Fibroblast of skin of right quadriceps (primary cell): ENCODE measurements around the gene KRT3.

Experiments used
- DNase-seq: peaks from one replicate; pipeline ENCODE4 v3.0.0-alpha.2; 2013

KRT3 gene

DNA sequence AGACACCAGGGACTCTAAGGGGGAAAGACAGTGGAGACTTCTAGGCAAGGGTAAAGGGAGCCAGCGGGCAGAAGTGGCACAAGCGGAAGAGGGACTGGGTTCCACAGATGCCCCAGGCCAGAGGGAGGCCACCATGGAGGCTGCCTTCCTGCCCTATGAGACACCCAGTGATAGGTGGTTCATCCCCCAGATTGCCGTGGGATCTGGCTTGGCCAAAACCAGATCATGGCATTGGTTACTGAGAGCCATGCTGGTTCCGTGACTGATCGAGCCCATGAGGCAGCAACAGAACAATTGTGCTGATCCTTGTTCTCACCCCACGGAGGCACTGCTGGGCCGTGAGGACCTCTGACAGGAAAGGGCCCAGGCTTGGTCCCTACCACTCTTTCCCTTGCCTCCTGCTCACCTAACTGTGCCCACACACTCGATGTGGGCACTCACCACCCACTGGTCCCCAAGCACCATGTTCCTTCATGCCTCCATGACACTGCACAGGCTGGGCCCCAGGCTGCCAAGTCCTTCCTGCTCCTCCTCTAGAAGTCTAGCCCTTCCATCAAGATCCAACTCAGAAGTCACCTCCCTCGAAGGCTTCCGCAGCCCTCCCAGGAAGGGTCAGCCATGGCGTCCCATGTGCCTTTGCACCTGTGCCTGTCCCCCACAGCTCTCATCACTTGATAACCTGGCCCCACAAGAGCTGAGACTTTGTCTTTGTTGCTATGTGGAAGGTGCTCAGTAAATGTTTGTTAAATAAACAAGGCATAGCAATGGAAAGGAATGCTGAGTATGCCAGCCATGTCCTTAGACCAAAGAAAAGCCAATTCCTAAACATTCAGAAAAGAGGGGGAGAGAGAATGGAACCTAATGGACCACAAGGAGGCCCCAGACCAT, 30.9 kb upstream of the KRT3 start:
- no peak for DNase-seq

- DNase-seq, result no peak
Measured at GRCh38 chr12:52825961-52826360, 30.0 kb upstream of the KRT3 start.

DNA sequence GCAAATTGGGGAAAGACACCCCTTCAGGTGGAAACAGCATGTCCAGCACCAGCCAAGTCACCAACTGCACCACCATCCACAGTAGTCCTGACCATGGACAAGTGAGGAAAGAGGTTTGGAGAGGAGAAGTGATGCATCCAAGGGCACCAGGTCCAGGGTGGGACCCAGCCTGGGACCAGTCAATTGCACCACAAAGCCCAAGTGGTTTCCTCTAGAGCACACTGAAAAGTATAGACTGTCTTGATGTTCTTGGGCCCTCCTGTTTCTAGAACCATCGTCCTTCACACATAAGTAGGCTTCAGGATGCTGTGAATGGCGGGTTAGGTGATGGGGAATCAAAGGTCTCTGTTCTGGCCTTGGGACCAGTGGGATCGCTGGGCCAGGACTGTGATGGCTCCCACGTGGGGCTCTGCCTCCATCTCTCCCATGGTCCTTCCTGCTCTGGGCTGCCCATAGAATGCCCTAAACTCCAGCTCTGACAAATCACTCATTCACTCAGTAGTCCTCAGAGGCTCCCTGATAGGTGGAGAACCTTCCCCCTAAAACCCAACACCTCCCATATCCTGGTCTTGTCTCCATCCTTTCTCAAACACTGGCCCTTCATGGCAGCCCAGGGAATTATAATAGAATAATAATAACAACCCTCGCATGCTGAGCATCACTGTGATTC, 29.0 kb upstream of the KRT3 start:
- no peak for DNase-seq

- DNase-seq, result no peak
Measured at GRCh38 chr12:52823761-52824450, 28.0 kb upstream of the KRT3 start.

DNA sequence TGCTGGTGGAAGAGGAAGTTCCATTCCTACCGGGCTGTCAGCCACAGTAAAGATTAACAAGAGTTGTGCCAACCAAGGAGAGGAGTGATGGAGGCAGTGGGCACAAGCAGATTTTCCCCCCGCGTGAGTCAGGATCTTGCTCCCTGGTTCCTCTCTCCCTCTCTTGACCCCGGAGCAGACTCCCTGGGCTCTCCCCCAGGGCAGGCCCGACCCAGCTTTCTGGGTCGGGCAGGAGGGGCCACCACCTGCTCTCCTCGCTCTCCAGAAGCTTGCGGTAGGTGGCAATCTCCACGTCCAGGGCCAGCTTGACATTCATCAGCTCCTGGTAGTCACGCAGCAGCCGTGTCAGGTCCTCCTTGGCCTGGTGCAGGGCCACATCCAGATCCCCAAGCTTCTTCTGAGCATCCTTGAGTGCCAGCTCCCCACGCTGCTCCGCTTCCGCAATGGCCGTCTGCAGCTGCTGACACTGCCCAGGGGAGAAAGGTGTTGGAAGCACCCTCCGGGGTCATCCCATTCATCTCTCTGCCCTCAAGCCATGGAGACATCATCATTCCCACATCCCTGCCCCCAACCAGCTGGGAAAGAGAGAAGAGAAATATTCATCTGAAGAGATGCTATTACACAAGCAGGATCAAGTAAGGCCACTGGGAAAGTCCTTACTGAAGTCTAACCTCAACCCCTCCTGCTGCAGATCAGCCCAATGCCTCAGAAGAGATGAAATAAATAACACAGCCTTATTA, 27.0 kb upstream of the KRT3 start:
- DNase-seq, result no peak

DNA sequence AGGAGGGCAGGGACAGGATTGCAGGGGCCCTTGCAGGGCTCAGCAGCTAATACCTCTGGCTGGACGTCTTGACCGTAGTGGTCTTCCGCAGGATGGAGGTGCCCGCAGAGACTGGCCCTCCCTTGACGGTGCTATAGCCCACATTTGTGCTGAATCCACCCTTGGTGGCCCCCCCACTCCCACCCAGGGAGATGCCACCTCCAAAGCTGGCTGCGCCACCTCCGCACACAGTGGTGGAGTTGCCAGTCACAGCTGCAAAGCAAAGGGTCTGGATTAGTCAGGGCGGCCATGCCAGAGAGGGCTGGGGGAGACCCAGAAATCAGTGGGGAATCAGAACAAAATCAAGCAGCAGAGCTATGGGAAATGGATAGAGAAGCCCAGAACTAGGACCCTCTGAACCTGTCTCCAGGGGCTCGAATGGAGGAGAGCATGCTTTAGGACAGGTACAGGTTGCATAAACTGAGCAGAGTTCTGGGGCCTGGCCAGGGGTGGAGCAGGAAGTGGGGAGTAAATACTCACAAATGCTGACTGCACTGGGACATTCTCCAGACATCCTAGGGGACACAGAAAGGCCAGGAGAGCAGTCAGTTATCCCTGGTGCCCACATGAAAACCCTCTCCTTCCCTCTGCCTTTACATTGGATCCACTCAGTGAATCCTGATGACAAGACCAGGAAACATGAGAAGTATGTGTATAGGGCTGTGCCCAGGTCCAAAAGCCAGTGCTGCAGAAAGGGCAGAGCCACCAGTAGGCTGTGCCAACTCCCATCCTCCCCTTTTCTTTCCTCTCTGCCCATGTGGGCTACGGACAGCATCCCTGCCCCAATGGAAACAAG, 26.1 kb upstream of the KRT3 start:
- DNase-seq, result no peak

DNA sequence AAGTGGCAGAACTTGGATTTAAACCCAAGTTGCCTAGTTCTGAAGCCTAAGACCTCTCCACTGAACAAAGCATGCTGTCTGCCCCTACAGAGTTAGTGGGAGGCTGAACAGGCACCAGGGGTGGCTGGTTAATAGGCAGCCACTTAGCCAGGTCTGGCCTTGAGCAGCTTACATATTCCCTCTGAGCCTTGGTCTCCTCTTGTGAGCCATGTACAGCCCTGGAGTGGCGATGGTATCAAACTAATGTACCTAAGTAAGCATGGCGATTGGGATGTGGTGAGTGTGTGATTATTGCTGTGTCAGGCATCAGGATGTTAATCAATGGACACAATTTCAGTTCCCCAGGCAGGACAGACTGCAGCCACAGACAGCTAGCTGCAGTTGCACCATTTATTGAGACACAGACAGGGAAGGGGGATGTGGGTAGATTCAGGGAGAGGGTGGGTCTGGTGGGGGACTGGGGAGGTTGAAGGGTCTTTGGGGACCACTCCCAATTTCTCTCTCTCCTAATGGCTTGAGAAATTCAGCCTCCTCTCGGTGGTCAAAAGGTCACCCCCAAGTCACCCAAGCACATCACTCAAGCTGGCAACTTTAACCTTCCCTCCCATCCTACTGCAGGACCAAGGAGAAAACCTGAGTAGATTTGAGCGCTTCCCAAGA, 25.3 kb upstream of the KRT3 start:
- no peak for DNase-seq

- no peak for DNase-seq
Measured at GRCh38 chr12:52820521-52820920, 24.6 kb upstream of the KRT3 start.

GRCh38 chr12:52819731-52820510, 24.0 kb upstream of the KRT3 start:
- no peak for DNase-seq

DNA sequence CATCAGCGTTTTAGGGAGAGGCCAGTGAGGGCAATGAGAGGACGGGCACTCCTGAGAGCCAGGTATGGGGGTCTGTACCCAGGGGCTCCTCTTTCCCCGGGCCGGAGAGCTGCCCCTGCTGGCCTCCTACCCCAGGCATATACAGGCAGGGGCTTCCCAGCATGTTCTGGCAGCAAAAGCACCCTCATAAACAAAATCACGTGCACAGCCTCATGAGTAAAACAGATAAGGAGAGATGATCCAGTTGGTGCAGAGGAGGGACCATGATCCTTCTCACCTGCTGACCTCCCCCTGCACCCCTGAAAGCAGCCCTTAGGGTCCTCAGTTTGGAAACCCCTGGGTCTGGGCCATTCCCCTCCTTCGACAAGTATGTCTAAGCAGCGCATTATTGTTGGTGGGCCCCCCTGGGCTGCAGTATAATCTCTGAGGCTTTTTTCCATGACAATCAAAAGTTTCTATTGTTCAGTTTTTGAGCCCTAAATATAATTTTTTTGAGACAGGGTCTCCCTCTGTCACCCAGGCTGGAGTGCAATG, 23.0 kb upstream of the KRT3 start:
- no peak for DNase-seq

DNA sequence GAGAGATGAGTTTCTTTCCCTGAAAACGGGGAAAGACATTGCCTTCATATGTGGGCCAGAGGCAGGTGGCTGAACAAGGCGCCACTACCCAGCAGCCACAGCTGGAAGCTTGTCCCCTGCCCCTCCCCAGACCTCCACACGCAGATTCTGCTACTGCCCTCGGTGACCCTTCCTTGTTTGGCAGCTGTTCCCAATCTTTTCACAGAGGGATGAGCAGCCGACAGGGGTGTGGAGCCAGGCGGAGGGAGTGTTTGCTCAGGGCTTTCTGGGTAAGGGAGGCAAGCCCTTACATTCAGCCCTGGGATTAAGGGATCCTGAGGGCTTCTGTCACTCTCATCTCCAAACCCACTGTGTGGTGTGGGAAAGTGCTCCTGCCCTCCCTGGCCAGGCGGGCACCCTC, 22.5 kb upstream of the KRT3 start:
- DNase-seq, result no peak

DNA sequence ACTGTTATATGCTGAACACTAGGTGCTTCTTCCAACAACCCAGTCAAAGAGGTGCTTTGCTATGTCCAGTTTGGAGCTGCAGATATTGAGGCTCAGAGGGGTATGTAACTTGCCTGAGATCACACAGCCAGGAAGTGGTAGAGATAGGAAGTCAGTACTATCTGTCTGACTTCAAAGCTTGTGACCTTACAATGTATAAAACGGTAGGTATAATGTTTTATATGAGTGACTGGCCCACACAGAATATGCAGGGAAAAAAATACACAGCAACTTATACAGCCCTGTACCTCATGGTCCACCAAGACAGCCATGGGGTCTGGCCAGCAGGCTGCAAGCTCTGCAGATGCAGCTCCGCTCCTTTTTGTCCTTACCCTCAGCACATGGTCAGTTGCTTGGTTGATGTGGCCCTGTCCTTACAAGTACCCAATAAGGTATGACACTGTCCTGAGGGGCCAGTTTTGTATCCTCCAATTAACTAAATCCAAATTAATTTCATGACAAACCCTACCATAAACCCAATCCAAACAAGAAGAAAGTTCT, 21.9 kb upstream of the KRT3 start:
- no peak for DNase-seq

GRCh38 chr12:52817003-52817698, 21.2 kb upstream of the KRT3 start:
- DNase-seq, result no peak

GRCh38 chr12:52815676-52816588, 20.0 kb upstream of the KRT3 start:
- no peak for DNase-seq

DNA sequence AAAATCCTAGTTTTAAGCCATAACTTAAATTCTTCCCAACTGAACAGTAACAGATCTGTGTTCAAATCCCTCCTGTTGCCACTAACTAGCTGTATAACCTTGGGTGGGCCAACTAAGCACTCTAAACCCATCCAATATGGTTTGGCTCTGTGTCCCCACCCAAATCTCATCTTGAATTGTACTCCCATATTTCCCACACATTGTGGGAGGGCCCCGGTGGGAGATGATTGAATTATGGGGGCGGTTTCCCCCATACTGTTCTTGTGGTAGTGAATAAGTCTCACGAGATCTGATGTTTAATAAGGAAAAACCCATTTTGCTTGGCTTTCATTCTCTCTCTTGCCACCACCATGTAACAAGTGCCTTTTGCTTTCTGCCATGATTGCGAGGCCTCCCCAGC, 19.2 kb upstream of the KRT3 start:
- no peak for DNase-seq

DNA sequence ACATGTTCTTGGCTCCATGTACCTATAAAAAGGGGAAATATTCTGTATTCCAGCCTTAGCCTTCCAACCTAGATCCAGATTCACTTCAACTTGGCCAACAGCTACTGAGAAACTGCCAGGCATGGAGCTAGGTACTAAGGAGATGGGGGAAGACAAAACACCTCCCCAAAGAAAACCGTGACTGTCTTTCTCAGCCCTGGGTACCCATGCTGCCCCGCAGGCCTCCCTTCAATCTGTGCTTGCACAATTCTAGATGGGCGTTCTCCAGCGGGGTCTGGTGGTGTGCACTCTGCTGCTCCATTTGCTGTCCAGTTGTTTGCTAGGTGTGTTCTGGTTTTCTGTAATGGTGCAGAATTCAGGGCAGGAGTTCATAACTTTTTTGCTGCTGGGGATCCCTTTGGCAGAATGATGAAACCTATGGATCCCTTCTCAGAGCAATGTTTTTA, 18.8 kb upstream of the KRT3 start:
- no peak for DNase-seq

DNA sequence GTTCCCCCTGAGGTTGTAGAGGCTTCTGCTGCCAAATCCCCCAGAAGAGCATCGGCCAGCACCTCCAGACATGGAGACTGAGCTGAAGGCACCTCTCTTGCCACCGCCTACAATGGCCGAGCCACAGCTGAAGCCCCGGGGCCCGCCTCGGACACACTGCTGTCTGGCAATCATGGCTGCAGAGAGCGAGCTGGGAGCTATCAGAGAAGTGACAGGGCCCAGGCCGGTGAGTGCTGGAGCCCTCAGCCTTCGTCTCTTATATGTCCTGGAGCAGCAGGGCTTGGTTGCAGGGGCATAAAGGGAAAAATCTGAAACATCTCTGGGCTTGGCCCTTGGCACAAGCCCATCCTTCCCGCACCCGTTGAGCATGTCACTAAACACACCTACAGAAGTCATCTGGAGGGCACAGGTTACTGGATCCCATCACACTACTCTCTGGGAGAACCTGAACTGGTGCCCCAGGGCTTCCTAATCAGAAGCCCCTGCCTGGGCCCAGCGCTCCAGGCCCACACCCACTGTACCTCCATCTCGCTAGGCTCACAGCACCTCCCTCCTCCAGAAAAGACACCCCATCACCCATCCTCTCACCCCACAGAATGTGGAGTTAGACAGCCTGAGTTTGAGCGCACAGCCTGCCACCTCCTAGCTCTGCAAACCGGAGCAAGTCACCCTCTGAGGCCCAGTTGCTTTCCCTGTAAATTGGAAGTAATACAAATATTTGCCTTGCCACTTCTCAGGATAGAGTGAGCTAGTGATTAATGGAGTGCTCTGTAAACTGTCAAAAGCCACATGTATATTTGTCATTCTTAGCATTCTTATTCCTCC, 18.2 kb upstream of the KRT3 start, which contains the start of gene KRT4:
TSS of gene KRT4 (minus strand) at position 232 of the 825 bp plus-strand sequence. CDS start at position 174, 58 bp downstream.
- peak; percentile 62 for DNase-seq
